ENCODE results near the gene SF3B6.
"Not testable (repeated sequence)": the region's sequence is repeated elsewhere in the genome, so short reads cannot be mapped to it uniquely, and the experiment has no call there.

Gene SF3B6

GRCh38 chr2:24075915-24076848 lies at the start of gene SF3B6:
SF3B6 (minus strand) TSS chr2:24076326; CDS start chr2:24076229, 97 bp downstream.
- DNase-seq, result peak; percentile 100

DNA sequence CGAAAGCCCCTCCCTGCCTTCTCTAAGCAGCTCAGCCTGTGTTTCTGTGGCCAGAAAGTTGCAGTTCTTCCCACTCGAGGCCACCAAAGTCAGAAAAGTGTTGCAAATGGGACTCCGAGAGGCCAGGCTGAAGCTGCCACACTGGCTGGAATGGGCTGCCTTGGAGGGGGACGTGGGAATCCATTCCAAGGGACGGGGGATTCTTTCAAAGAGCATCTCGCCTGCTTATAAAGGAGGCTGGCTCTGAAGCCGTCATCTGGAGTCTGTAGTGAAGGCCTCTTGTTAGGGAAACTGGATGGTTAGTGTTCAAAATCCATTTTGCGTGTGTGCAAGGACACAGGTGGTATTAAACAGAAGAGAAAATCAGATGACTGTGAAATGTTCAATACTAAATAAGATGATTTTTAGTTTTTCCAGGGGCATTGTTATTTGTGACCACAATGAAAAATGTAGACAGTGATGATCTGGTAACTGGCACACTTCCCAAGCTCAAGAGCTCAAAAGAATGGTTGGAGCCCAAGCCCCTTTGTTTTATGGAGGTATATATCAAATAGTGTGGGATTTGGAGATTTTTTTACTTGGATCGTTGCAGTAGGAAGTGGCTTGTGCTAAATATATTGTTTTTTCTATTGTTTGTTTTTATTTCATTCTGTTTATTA lies 47.9 kb upstream of the SF3B6 start:
- DNase-seq, result no peak

DNA sequence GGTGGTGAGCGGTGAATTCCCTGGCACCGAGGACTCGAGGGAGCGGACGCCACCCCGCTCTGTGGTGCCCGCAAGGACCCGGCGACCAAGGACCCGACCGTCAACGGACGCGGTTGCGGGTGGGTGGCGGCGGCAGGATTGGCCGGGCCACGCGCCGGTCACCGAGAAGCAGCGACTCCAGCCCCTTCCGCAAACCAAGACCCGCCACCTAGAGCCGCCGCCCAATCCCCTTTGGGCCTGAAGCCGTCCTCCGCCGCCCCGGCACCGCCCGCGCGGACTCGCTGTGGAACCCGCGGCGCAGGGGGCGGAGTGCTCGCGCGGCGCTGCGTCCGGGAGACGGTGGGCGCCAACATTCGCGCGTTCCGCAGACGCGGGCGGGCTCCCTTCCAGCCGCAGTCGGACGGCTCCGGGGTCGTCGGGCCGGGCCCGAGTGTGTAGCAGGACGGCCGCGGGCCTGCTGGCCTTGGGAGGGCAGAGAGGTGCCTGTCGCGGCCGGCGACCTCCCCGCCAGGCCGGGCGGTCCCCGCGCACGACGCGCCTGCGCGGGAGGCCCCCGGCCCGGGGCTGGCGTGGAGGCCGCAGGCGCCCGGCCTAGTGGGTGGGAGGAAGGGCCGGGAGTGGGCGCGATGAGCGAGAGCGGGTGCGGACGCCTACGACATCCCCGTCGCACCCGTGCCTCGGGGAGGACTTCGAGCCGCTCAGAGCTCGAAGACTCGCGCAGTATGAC lies 47.2 kb upstream of the SF3B6 start, which contains the start of the genes FAM228B and PFN4:
TSS of gene FAM228B (plus strand) at position 275 of the 727 bp plus-strand sequence. CDS start 893 bp downstream, outside the sequence.
TSS of gene PFN4 (minus strand) at position 140 of the 727 bp plus-strand sequence. CDS start 799 bp downstream, outside the sequence.
- DNase-seq, result peak; percentile 74

DNA sequence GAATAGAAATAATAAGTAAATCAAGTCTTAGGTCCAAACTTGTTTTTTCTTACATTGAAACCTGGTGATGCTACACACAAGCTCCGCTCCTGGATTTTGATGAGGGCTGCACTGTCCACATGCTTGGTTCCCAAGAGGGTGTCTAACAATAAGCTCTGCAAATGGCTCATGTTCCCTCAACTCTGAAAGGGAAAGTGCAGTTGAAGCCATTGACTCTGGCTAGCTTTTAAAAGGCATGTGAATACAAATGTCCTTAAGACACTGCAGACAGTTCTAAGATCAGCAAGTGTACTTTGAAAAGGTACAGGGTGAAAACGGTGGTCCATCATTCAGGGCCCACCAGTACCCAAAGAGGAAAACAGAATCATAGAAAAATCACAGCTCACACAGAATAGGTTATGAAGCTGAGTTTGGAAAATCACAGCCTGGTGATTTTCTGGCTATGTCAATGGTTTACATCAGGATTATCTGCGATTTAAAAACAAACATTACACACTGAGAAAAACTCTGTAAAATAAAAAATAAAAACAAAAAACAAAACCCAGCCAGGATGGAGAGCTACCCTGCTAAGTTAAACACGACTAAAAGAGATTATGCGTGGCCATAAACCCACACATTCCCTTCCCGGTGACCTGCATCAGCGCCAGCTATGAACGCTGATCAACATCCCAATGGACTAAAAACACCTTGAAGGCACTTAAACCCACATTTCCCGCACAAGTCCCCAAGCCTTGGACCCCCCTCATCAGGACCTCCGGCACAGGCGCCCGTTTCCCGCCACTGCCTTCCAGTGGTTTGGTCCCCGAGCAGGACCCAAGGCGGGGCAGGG lies 46.5 kb upstream of the SF3B6 start:
- no peak for DNase-seq

DNA sequence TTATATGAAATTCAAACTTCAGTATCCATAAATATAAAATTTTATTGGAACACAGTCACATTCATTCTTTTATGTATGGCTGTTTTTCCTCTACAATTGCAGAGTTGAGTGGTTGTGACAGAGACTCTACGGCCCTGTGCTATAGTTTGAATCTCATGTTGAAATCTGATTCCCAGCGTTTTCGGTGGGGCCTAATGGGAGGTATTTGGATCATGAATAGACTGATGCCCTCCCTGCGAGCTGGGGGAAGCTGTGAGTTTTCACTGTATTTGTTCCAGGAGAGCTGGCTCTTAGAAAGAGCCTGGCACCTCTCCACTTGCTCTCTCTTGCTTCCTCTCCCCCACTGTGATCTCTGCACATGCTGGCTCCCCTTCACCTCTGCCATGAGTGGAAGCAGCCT lies 45.3 kb upstream of the SF3B6 start:
- no peak for DNase-seq

DNA sequence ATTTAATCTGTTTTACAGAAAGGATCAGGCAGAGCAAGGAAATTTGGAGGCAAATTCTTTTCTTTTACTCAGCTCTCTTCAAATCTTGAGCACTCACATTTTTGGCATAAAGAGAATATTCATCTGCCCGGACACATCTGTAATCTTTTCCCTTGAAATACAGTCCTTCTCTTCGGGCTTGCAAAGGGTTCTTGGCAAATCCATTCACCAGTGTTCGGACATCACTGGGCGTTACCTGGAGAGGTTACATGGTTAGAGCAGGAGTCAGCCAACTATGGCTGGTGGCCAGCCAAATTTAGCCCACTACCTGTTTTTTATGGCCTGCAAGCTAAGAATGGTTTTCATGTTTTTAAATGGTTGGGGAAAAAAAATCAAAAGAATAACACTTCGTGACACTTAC lies 44.9 kb upstream of the SF3B6 start:
- no peak for DNase-seq

DNA sequence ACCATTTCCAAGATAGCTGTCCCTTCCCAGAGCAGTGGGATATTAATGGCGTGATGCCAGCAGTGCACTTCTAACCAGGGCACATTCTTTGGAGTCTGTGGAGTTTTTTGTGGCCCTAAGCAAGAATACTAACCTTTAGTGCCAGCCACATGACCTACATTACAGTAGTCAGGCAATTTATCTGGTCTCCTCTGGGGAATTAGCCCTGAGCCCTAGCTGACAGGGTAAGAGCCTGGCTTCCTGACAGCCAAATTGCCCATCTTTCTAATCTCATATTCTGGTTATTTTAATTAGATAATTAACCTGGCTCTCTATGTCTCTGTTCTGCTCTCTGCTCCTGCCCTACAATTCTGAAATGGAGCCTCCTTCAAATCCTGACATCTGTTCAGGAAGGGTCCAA lies 41.8 kb upstream of the SF3B6 start:
- no peak for DNase-seq

DNA sequence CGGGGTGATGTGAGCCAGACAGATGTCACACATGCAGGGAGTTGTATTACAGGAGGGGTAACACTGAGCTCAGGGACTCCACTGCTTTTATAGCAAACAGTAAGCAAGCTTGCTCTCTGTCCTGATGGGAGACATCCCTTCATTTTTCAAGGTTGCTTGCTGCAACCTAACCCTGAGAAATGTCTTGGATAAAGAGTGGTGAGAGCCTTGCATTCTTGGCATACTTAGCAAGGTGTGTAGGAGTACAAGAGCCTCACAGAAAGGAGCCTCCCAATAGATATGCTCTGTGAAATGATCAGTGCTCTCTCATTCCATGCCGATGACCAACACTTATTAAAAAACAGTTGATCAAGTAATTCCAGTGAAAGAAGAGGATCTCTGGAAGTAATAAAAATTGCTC lies 38.9 kb upstream of the SF3B6 start:
- DNase-seq, result no peak

DNA sequence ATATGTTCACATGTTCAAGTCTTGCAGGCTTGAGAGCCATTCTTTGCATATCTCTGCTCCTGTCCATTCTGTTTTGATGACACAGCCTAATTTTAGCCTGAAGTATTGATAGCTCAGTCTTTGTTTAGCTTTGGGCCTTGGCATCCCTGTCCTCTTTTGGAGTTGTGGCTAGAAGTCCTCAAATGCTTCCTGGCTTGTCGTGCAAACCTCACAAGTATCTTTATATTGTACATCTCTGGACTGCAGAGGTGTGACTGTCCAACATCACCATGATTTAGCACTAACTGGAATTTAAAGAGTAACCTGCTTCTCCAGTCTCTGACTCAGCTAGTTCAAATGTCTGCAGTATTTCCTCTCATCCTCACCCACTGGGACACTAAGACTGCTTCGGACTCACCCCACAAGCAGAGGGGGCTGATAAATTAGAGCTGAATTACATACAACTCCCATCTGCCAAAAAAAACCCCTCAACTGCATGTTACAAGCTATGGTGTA lies 35.3 kb upstream of the SF3B6 start:
- DNase-seq, result no peak

- DNase-seq, result no peak
Observed at GRCh38 chr2:24110660-24111303, 34.7 kb upstream of the SF3B6 start.

DNA sequence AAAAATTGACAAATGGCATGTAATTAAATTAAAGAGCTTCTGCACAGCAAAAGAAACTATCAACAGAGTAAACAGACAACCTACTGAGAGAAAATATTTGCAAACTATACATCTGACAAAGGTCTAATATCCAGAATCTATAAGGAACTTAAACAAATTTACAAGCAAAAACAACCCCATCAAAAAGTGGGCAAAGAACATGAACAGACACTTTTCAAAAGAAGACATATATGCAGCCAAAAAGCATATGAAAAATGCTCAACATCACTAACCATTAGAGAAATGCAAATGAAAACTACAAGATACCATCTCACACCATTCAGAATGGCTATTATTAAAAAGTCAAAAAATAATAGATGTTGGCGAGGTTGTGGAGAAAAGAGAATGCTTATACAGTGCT lies 33.3 kb upstream of the SF3B6 start:
- DNase-seq, result not testable (repeated sequence)

DNA sequence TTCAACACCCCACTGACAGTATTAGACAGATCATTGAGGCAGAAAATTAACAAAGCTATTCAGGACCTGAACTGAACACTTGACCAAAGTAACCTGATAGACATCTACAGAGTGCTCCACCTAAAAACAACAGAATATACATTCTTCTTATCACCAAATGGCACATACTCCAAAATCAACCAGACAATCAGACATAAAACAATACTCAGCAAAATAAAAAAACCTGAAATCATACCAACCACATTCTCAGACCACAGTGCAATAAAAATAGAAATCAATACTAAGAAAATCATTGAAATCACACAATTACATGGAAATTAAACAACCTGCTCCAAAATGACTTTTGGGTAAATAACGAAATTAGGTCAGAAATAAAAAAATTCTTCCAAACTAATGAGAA lies 31.2 kb upstream of the SF3B6 start:
- DNase-seq, result no peak

DNA sequence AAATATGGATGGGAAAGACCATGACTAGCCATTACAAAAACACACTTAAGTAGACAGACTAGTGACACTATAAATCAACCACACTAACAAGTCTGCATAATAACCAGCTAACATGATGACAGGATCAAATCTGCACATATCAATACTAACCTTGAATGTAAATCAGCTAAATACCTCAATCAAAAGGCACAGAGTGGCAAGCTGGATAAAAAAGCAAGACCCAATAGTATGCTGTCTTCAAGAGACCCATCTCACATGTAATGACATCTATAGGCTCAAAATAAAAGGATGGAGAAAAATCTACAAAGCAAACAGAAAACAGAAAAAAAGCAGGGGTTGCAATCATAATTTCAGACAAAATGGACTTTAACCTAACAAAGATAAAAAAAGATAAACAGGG lies 30.7 kb upstream of the SF3B6 start:
- no peak for DNase-seq

- no peak for DNase-seq
Observed at GRCh38 chr2:24105816-24106215, 29.7 kb upstream of the SF3B6 start.

- no peak for DNase-seq
Observed at GRCh38 chr2:24104906-24105305, 28.8 kb upstream of the SF3B6 start.

DNA sequence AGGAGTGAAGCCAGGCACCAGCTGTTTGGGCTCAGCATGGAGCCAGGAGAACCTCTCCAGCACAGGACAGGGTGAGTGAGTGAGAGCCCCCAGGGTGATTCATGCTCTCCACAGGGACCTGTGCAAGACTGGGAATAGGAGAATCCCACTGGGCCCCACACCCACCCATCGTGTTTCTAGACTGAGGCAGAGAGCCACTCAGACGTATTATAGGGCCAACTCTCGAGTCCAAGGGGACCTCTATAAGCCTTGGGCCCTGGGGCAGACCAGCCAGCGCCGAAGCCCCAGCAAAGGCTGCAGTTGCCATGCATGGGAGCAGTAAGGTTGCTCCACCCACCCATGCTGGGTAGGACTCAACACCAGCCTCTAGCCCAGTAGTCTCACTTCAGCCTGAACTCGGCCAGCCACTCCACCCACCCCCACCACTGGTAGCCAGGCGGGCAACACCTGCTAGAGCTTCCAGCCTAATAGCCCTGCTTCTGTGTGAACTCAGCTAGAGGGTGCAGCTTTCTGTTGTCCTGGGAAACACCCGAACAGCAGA lies 28.1 kb upstream of the SF3B6 start:
- DNase-seq, result no peak

- no peak for DNase-seq
Observed at GRCh38 chr2:24102677-24103076, 26.6 kb upstream of the SF3B6 start.

DNA sequence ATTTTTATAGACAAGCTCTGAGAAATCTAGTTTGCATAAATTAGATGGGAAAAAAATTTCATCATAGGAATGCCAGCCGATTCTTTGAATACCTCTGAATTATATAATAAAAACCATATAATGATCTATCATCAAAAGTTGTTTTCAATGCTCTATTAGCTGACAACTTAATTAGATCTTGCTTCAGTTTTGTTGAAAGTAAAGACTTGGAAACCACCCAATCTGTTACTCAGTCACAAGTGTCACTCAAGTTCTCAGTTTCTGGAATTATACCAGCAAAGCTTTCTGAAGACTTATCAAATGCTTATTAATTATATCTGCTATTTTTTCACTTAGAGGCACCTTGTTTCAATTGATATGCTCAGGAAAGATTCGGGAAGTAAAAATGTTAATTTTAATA lies 25.9 kb upstream of the SF3B6 start:
- DNase-seq, result no peak

- DNase-seq, result not testable (repeated sequence)
Observed at GRCh38 chr2:24100732-24101131, 24.6 kb upstream of the SF3B6 start.

DNA sequence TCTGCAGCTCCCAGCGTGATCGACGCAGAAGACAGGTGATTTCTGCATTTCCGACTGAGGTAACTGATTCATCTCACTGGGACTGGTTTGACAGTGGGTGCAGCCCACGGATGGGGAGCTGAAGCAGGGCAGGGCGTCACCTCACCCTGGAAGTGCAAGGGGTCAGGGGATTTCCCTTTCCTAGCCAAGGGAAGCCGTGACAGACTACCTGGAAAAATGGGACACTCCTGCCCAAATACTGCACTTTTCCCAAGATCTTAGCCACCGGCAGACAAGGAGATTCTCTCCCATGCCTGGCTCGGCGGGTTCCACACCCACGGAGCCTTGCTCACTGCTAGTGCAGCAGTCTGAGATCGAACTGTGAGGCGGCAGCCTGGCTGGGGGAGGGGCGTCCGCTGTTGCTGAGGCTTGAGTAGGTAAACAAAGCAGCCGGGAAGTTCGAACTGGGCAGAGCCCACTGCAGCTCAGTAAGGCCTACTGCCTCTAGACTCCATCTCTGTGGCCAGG lies 19.1 kb upstream of the SF3B6 start:
- DNase-seq, result not testable (repeated sequence)

GRCh38 chr2:24093270-24093669 lies 17.1 kb upstream of the SF3B6 start:
- not testable (repeated sequence) for DNase-seq
